ENCODE data around the gene COX6A2. TPM values are rescaled to one million over a fixed set of nuclear protein-coding genes. Genes with fewer than 3 reads are reported as not detected.
"Not testable (repeated sequence)": the region's sequence is repeated elsewhere in the genome, so short reads cannot be mapped to it uniquely, and the experiment has no call there.

COX6A2 gene
- total and polyA plus RNA-seq, 5 donors from 2014 or later = not detected

DNA sequence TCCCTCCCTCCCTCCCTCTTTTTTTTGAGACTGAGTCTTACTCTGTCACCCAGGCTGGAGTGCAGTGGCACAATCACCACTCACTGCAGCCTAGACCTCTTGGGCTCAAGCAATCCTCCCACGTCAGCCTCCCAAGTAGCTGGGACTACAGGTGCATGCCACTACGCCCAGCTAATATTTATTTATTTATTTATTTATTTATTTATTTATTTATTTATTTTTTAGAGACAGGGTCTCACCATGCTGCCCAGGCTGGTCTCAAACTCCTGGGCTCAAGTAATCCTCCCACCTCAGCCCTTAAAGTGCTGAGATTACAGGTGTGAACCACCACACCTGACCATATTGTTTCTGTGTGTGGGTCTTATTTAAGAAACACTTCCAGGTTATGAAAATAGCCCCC lies 11.1 kb downstream of the COX6A2 start:
- H3K4me3 ChIP-seq (ENCODE audit: low read depth, low read length); ATAC-seq (ENCODE audit: low read depth in 2 of 2); H3K27ac Mint-ChIP-seq; H3K4me1 Mint-ChIP-seq; H3K27me3 Mint-ChIP-seq; H3K36me3 ChIP-seq (ENCODE audit: control insufficient read depth, insufficient read depth, low read length); H3K9me3 Mint-ChIP-seq; H3K27ac ChIP-seq (ENCODE audit: insufficient read depth, low read length, poor library complexity, severe bottlenecking); H3K27me3 ChIP-seq (ENCODE audit: control insufficient read depth, insufficient read depth, low read length); H3K36me3 Mint-ChIP-seq; DNase-seq; H3K4me1 ChIP-seq (ENCODE audit: control insufficient read depth, insufficient read depth, low read length, poor library complexity, severe bottlenecking); H3K4me3 Mint-ChIP-seq; H3K9me3 ChIP-seq (ENCODE audit: control insufficient read depth in 2 of 2, low read length in 2 of 2): not testable (repeated sequence)

DNA sequence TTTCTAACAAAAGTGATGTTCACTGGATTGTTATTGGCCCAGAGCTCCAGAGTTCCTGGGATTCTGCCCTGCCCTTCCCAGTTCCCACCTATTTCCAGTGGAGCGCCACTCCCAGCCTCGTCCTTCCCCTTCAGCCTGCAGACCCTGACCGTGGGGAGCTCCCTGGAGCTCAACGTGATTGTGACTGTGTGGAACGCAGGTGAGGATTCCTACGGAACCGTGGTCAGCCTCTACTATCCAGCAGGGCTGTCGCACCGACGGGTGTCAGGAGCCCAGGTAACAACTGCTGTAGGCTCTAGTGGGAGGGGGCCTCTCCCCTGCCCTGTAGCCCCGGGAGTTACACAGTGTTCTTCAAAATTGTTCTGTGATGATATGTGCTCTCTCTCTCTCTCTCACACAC lies 11.8 kb downstream of the COX6A2 start:
- no peaks in the 10 kb centered on the region for H3K27me3 ChIP-seq (ENCODE audit: control insufficient read depth, insufficient read depth, low read length)
- H3K27me3 Mint-ChIP-seq = peaks cover 5% of the 10 kb centered on the region
- peaks cover 0 to 3% (median 0%) of the 10 kb centered on the region in 7 donors for H3K9me3 Mint-ChIP-seq
- peaks cover 0 to 2% (median 0%) of the 10 kb centered on the region in 4 donors for H3K4me1 Mint-ChIP-seq
- no peaks in the 10 kb centered on the region for H3K9me3 ChIP-seq (ENCODE audit: control insufficient read depth in 2 of 2, low read length in 2 of 2)
- H3K4me1 ChIP-seq (ENCODE audit: control insufficient read depth, insufficient read depth, low read length, poor library complexity, severe bottlenecking) = no peaks in the 10 kb centered on the region
- no peaks in the 10 kb centered on the region for H3K36me3 Mint-ChIP-seq
- no peak overlapping the region for H3K4me3 ChIP-seq (ENCODE audit: low read depth, low read length)
- H3K27ac ChIP-seq (ENCODE audit: insufficient read depth, low read length, poor library complexity, severe bottlenecking) = no peak overlapping the region
- no peak for DNase-seq
- no peak for ATAC-seq (ENCODE audit: low read depth in 2 of 2)
- H3K36me3 ChIP-seq (ENCODE audit: control insufficient read depth, insufficient read depth, low read length) = no peaks in the 10 kb centered on the region
- H3K27ac Mint-ChIP-seq = no peak overlapping the region
- no peak overlapping the region for H3K4me3 Mint-ChIP-seq

DNA sequence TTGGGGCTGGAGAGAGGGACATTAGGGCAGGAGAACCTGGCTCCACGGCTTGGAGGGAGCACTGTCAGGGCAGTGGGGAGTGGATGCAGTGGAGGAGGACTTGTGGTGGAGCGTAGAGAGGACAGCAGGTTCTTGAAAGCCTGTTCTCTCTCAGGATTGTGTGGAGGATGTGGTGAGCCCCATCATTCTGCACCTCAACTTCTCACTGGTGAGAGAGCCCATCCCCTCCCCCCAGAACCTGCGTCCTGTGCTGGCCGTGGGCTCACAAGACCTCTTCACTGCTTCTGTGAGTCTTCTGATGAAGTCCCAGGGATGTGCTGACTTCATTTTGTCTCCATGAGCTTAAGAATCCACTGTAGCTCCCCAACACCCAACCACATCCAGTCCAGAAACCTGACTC lies 13.5 kb downstream of the COX6A2 start:
- Mint-ChIP-seq H3K4me3 (no peak overlapping the region), H3K36me3 (no peaks in the 10 kb centered on the region), H3K27ac (no peak overlapping the region), H3K4me1 (no peaks in the 10 kb centered on the region), H3K9me3 (peaks cover 0 to 3% (median 0%) of the 10 kb centered on the region in 7 donors), H3K27me3 (peaks cover 5% of the 10 kb centered on the region)
- Histone ChIP-seq H3K27me3 (ENCODE audit: control insufficient read depth, insufficient read depth, low read length) (no peaks in the 10 kb centered on the region), H3K27ac (ENCODE audit: insufficient read depth, low read length, poor library complexity, severe bottlenecking) (no peak overlapping the region), H3K4me1 (ENCODE audit: control insufficient read depth, insufficient read depth, low read length, poor library complexity, severe bottlenecking) (no peaks in the 10 kb centered on the region), H3K9me3 (ENCODE audit: control insufficient read depth in 2 of 2, low read length in 2 of 2) (no peaks in the 10 kb centered on the region), H3K36me3 (ENCODE audit: control insufficient read depth, insufficient read depth, low read length) (no peaks in the 10 kb centered on the region), H3K4me3 (ENCODE audit: low read depth, low read length) (no peak overlapping the region)
- peak in 1 of 3 donors; percentile 26 for DNase-seq
- ATAC-seq (ENCODE audit: low read depth in 2 of 2) = no peak

DNA sequence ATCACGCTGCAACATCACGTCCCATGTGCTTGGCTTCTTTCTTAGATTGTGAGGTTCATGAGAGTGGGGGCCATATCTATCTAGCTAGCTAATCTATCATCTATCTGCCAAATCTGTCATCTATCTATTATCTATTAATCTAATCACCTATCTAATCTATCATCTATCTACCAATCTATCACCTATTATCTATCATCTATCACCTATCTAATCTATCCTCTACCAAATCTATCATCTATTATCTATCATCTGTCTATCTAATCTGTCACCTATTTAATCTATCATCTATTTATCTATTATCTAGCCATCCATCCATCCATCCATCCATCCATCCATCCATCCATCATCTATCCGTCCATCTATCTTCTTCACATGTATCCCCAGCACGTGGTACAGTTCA lies 14.2 kb downstream of the COX6A2 start:
- Mint-ChIP-seq H3K27me3 (peaks cover 5% of the 10 kb centered on the region), H3K4me1 (no peaks in the 10 kb centered on the region), H3K36me3 (no peaks in the 10 kb centered on the region), H3K4me3 (no peak overlapping the region), H3K9me3 (peaks cover 0 to 3% (median 0%) of the 10 kb centered on the region in 7 donors), H3K27ac (no peak overlapping the region)
- H3K36me3 ChIP-seq (ENCODE audit: control insufficient read depth, insufficient read depth, low read length) = no peaks in the 10 kb centered on the region
- DNase-seq = no peak
- H3K4me3 ChIP-seq (ENCODE audit: low read depth, low read length) = no peak overlapping the region
- H3K4me1 ChIP-seq (ENCODE audit: control insufficient read depth, insufficient read depth, low read length, poor library complexity, severe bottlenecking) = no peaks in the 10 kb centered on the region
- H3K27ac ChIP-seq (ENCODE audit: insufficient read depth, low read length, poor library complexity, severe bottlenecking) = no peak overlapping the region
- H3K9me3 ChIP-seq (ENCODE audit: control insufficient read depth in 2 of 2, low read length in 2 of 2) = no peaks in the 10 kb centered on the region
- no peak for ATAC-seq (ENCODE audit: low read depth in 2 of 2)
- H3K27me3 ChIP-seq (ENCODE audit: control insufficient read depth, insufficient read depth, low read length) = no peaks in the 10 kb centered on the region

DNA sequence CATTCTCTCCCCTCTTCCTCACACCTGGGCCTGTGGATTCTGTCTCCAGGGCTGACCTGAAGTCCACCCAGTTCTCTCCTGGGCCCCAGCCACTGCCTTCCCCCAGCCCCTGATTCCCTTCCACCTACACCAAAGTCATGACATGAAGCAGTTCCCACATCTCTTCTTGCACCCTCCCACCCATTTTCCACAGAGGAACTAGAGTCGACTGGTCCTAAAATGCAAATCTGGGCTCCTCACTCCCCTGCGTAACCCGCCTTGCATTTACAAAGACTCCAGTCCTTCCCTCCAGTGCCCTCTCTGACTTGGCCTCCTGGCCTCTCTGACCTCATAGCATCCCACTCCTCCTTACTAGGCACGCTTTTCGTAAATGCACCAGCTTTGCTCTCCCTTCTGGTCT lies 14.8 kb downstream of the COX6A2 start:
- H3K27me3 Mint-ChIP-seq = peaks cover 5% of the 10 kb centered on the region
- H3K9me3 Mint-ChIP-seq = peaks cover 0 to 3% (median 0%) of the 10 kb centered on the region in 7 donors
- Histone ChIP-seq H3K27me3 (ENCODE audit: control insufficient read depth, insufficient read depth, low read length) (no peaks in the 10 kb centered on the region), H3K36me3 (ENCODE audit: control insufficient read depth, insufficient read depth, low read length) (no peaks in the 10 kb centered on the region), H3K4me1 (ENCODE audit: control insufficient read depth, insufficient read depth, low read length, poor library complexity, severe bottlenecking) (no peaks in the 10 kb centered on the region), H3K27ac (ENCODE audit: insufficient read depth, low read length, poor library complexity, severe bottlenecking) (no peak overlapping the region), H3K4me3 (ENCODE audit: low read depth, low read length) (no peak overlapping the region), H3K9me3 (ENCODE audit: control insufficient read depth in 2 of 2, low read length in 2 of 2) (no peaks in the 10 kb centered on the region)
- H3K4me1 Mint-ChIP-seq = no peaks in the 10 kb centered on the region
- no peaks in the 10 kb centered on the region for H3K36me3 Mint-ChIP-seq
- H3K27ac Mint-ChIP-seq = no peak overlapping the region
- ATAC-seq (ENCODE audit: low read depth in 2 of 2) (no peak), DNase-seq (no peak)
- no peak overlapping the region for H3K4me3 Mint-ChIP-seq

DNA sequence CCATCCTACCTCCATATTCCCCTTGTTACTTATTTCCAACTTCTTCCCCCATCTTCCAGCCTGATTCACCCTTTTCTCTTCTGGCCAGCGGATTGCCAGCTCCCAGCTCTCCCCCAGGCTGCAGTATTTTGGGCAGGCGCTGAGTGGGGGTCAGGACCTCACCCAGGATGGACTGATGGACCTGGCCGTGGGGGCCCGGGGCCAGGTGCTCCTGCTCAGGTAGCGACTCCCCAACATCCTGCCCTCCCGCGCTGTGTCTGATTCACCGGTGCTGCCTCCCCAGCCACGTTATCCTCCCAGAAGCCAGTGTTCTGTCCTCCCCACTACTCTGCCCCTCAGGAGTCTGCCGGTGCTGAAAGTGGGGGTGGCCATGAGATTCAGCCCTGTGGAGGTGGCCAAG lies 15.4 kb downstream of the COX6A2 start:
- no peak for DNase-seq
- H3K4me1 Mint-ChIP-seq = no peaks in the 10 kb centered on the region
- no peak overlapping the region for H3K4me3 Mint-ChIP-seq
- H3K36me3 Mint-ChIP-seq = no peaks in the 10 kb centered on the region
- Histone ChIP-seq H3K4me3 (ENCODE audit: low read depth, low read length) (no peak overlapping the region), H3K36me3 (ENCODE audit: control insufficient read depth, insufficient read depth, low read length) (no peaks in the 10 kb centered on the region), H3K4me1 (ENCODE audit: control insufficient read depth, insufficient read depth, low read length, poor library complexity, severe bottlenecking) (no peaks in the 10 kb centered on the region), H3K27ac (ENCODE audit: insufficient read depth, low read length, poor library complexity, severe bottlenecking) (no peak overlapping the region), H3K9me3 (ENCODE audit: control insufficient read depth in 2 of 2, low read length in 2 of 2) (no peaks in the 10 kb centered on the region), H3K27me3 (ENCODE audit: control insufficient read depth, insufficient read depth, low read length) (no peaks in the 10 kb centered on the region)
- peaks cover 0 to 1% (median 0%) of the 10 kb centered on the region in 7 donors for H3K9me3 Mint-ChIP-seq
- peaks cover 5% of the 10 kb centered on the region for H3K27me3 Mint-ChIP-seq
- no peak for ATAC-seq (ENCODE audit: low read depth in 2 of 2)
- no peak overlapping the region for H3K27ac Mint-ChIP-seq

DNA sequence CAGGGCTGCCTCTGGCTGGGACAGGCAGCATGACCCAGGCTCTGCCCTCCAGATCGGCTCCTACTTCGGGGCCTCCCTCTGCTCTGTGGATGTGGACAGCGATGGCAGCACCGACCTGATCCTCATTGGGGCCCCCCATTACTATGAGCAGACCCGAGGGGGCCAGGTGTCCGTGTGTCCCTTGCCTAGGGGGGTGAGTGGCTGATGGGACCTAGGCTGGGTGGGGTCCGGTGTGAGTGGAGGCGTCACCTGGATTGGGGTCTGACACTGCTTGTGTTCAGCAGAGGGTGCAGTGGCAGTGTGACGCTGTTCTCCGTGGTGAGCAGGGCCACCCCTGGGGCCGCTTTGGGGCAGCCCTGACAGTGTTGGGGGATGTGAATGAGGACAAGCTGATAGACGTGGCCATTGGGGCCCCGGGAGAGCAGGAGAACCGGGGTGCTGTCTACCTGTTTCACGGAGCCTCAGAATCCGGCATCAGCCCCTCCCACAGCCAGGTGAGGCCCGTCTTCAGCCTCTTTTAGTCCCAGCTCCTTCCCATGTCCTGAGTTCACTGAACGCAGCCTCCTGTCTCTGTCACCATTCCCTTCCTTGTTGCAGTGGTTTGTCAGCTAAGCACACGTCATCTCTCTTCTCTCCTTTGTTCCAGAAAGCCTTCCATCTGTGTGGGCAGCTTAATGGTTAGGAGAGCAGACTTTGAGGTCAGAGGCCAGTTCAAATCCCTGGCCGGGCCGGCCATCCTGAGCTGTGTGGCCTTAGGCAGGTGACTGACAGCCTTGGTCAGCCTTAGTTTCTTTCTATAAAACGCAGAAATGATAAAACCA lies 16.9 kb downstream of the COX6A2 start:
- H3K36me3 Mint-ChIP-seq = no peaks in the 10 kb centered on the region
- Histone ChIP-seq H3K27ac (ENCODE audit: insufficient read depth, low read length, poor library complexity, severe bottlenecking) (no peak overlapping the region), H3K27me3 (ENCODE audit: control insufficient read depth, insufficient read depth, low read length) (no peaks in the 10 kb centered on the region), H3K4me1 (ENCODE audit: control insufficient read depth, insufficient read depth, low read length, poor library complexity, severe bottlenecking) (no peaks in the 10 kb centered on the region), H3K9me3 (ENCODE audit: control insufficient read depth in 2 of 2, low read length in 2 of 2) (no peaks in the 10 kb centered on the region), H3K4me3 (ENCODE audit: low read depth, low read length) (no peak overlapping the region), H3K36me3 (ENCODE audit: control insufficient read depth, insufficient read depth, low read length) (no peaks in the 10 kb centered on the region)
- DNase-seq (no peak), ATAC-seq (ENCODE audit: low read depth in 2 of 2) (no peak)
- peaks cover 0 to 1% (median 0%) of the 10 kb centered on the region in 7 donors for H3K9me3 Mint-ChIP-seq
- no peak overlapping the region for H3K4me3 Mint-ChIP-seq
- peaks cover 5% of the 10 kb centered on the region for H3K27me3 Mint-ChIP-seq
- H3K4me1 Mint-ChIP-seq = no peaks in the 10 kb centered on the region
- H3K27ac Mint-ChIP-seq = peak overlapping the region in 1 of 3 donors; percentile 10

DNA sequence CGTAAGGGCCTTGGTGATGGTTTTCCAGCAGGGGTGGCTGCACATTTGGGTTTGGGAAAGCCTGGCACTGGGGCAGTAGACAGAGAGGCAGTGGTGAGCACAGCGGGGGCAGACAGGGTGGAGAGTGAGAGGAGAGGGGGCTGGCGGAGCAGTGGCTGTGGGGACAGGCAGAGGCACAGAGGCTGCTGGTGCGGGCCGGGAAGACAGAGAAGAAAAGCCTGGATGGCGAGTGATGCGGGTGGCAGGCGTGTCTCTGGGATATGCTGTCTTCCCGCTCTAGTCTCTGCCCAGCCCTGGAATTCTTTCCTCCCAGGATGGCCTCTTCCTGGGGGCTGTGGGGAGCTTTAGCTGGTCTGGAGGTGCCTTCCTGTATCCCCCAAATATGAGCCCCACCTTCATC lies 18.1 kb downstream of the COX6A2 start:
- H3K36me3 ChIP-seq (ENCODE audit: control insufficient read depth, insufficient read depth, low read length) = no peaks in the 10 kb centered on the region
- no peak overlapping the region for H3K27ac Mint-ChIP-seq
- no peak overlapping the region for H3K4me3 ChIP-seq (ENCODE audit: low read depth, low read length)
- no peak overlapping the region for H3K4me3 Mint-ChIP-seq
- ATAC-seq (ENCODE audit: low read depth in 2 of 2) = no peak
- no peaks in the 10 kb centered on the region for H3K4me1 ChIP-seq (ENCODE audit: control insufficient read depth, insufficient read depth, low read length, poor library complexity, severe bottlenecking)
- H3K27me3 Mint-ChIP-seq = peaks cover 5% of the 10 kb centered on the region
- DNase-seq = no peak
- H3K4me1 Mint-ChIP-seq = no peaks in the 10 kb centered on the region
- no peaks in the 10 kb centered on the region for H3K27me3 ChIP-seq (ENCODE audit: control insufficient read depth, insufficient read depth, low read length)
- no peaks in the 10 kb centered on the region for H3K9me3 Mint-ChIP-seq
- no peak overlapping the region for H3K27ac ChIP-seq (ENCODE audit: insufficient read depth, low read length, poor library complexity, severe bottlenecking)
- no peaks in the 10 kb centered on the region for H3K36me3 Mint-ChIP-seq
- H3K9me3 ChIP-seq (ENCODE audit: control insufficient read depth in 2 of 2, low read length in 2 of 2) = no peaks in the 10 kb centered on the region
